OCI-LY7 (cell line): Measurements from ENCODE around the gene PSPN. TPM values are rescaled to one million over a fixed set of nuclear protein-coding genes. Genes with fewer than 3 reads are reported as not detected.
A peak's percentile ranks its signal among the peaks of the same experiment; 100 is the strongest.

Experiments
- BruUV-seq: library from RNA; stranded (reverse); fragments of 400-500 nt; replicated peaks from 2 replicates; lab custom pipeline; 2021; lab: Mats Ljungman, UMichigan
- CTCF ChIA-PET: fragments of 300-600 bp; sonication (Branson Sonifier 250); formaldehyde crosslinking; loops from one replicate; lab custom pipeline; 2022; ENCODE audit warnings: antibody characterized with exemption; ENCODE audit not compliant: unreplicated experiment; lab: Charles Lee
- POLR2A ChIA-PET: fragments of 300-600 bp; sonication (Branson Sonifier 250); formaldehyde crosslinking; loops from one replicate; lab custom pipeline; 2022; ENCODE audit warnings: antibody characterized with exemption; lab: Charles Lee
- DNase-seq: peaks from one replicate; pipeline ENCODE4 v3.0.0-alpha.2; 2015; ENCODE audit warnings: low spot score
- H2AFZ ChIP-seq: fragments of 200-600 bp; sonication (generic), shearing (Covaris generic); 2 replicates; pipeline ENCODE4 v1.6.1; 2014; ENCODE audit warnings: mild to moderate bottlenecking, antibody characterized with exemption, low read length, moderate library complexity
- H3K27ac ChIP-seq: fragments of 200-600 bp; sonication (generic); 2 replicates; pipeline ENCODE4 v1.5.1; 2014; ENCODE audit warnings: mixed run types, low read depth, mild to moderate bottlenecking, moderate library complexity, low read length, inconsistent platforms; ENCODE audit not compliant: poor library complexity, severe bottlenecking
- H3K36me3 ChIP-seq: fragments of 200-600 bp; sonication (generic); 2 replicates; pipeline ENCODE4 v1.6.1; 2014; ENCODE audit warnings: mild to moderate bottlenecking, antibody characterized with exemption, low read length, moderate library complexity, mixed read lengths; ENCODE audit not compliant: insufficient read depth
- H3K4me1 ChIP-seq: fragments of 200-600 bp; sonication (generic); 2 replicates; pipeline ENCODE4 v1.5.1; 2014; ENCODE audit warnings: mild to moderate bottlenecking, low read length; ENCODE audit not compliant: insufficient read depth, poor library complexity, severe bottlenecking
- H3K4me2 ChIP-seq: fragments of 200-600 bp; sonication (generic); 2 replicates; pipeline ENCODE4 v1.6.1; 2014; ENCODE audit warnings: mild to moderate bottlenecking, low read length
- H3K4me3 ChIP-seq: fragments of 200-600 bp; sonication (generic); 2 replicates; pipeline ENCODE4 v1.5.1; 2014; ENCODE audit warnings: mild to moderate bottlenecking, low read depth, low read length; ENCODE audit not compliant: poor library complexity, severe bottlenecking
- H3K79me2 ChIP-seq: fragments of 200-600 bp; sonication (generic); 2 replicates; pipeline ENCODE4 v1.6.1; 2016; ENCODE audit warnings: low read depth, mild to moderate bottlenecking, low read length, moderate library complexity, mixed read lengths; ENCODE audit not compliant: insufficient read depth
- H3K9me2 ChIP-seq: fragments of 200-600 bp; sonication (generic); 2 replicates; pipeline ENCODE4 v1.6.1; 2016; ENCODE audit warnings: mild to moderate bottlenecking, low read length, mixed read lengths; ENCODE audit not compliant: insufficient read depth
- H3K9me3 ChIP-seq: fragments of 200-600 bp; sonication (generic); 2 replicates; pipeline ENCODE4 v1.6.1; 2014; ENCODE audit warnings: mild to moderate bottlenecking, mixed run types, low read length, mixed read lengths
- H4K20me1 ChIP-seq: fragments of 200-600 bp; sonication (generic); 2 replicates; pipeline ENCODE4 v1.6.1; 2014; ENCODE audit warnings: mild to moderate bottlenecking, antibody characterized with exemption, low read length, moderate library complexity, mixed read lengths; ENCODE audit not compliant: insufficient read depth
- CTCF ChIP-seq: fragments of 200-600 bp; sonication (generic); conservative IDR thresholded peaks from 2 replicates; pipeline ENCODE4 v1.5.1; 2014; ENCODE audit warnings: mild to moderate bottlenecking, antibody characterized with exemption, low read length, moderate library complexity, mixed read lengths
- EZH2phosphoT487 ChIP-seq: fragments of 200-600 bp; sonication (generic); IDR thresholded peaks from 2 replicates; pipeline ENCODE4 v1.6.1; 2018; ENCODE audit warnings: low read depth, borderline replicate concordance, mild to moderate bottlenecking, mixed run types, antibody characterized with exemption, low read length, moderate library complexity, mixed read lengths
- intact Hi-C: fragments of 100-400 bp; cut with micrococcal nuclease; formaldehyde crosslinking; loops from one replicate; pipeline ENCODE4 v1.10.0; 2022; ENCODE audit not compliant: unreplicated experiment
- total RNA-seq, 2 experiments: library from RNA; depleted of rRNA in 1 of 2; stranded (reverse); fragments of >200 nt in 1 of 2; shearing (Covaris generic) in 1 of 2; gene quantifications; 2 replicates each; pipeline ENCODE4 v1.2.3, GENCODE V29; 2014 to 2022

PSPN gene
- total RNA-seq, 2 experiments from 2014 or later: 1.6 to 2.1 TPM

GRCh38 chr19:6374161-6374709 lies 1.5 kb downstream of the PSPN start:
- Histone ChIP-seq H3K36me3 (peaks cover 17% of the 10 kb centered on the region), H3K9me2 (no peaks in the 10 kb centered on the region), H3K4me3 (peak overlapping the region; percentile 68), H4K20me1 (no peaks in the 10 kb centered on the region), H3K4me1 (peaks cover 13% of the 10 kb centered on the region), H3K9me3 (no peaks in the 10 kb centered on the region), H3K4me2 (peak overlapping the region; percentile 84), H3K27ac (peak overlapping the region; percentile 50), H3K79me2 (no peaks in the 10 kb centered on the region), H2AFZ (peak overlapping the region; percentile 67; the same call in 1 of the 2 replicates)
- POLR2A ChIA-PET: interaction anchor here (0.5 kb wide), 1 partner anchor 13 kb away, joined by 3 read pairs; the partner anchor contains the start of gene CLPP
- no peak for DNase-seq
- CTCF ChIA-PET: no interaction called here
- no peak for TF ChIP-seq CTCF
- no peak for TF ChIP-seq EZH2phosphoT487
- TSS peak; percentile 60 for BruUV-seq
- intact Hi-C loops: no loop called here

- ChIA-PET CTCF (no interaction called here), POLR2A (interaction anchor here (0.5 kb wide), 1 partner anchor 147 kb away, joined by 4 read pairs; no protein-coding TSS in a partner anchor)
- peaks cover 13% of the 10 kb centered on the region for H3K4me1 ChIP-seq
- no peak for DNase-seq
- H4K20me1 ChIP-seq: no peaks in the 10 kb centered on the region
- H3K4me3 ChIP-seq: peak overlapping the region; percentile 68
- TF ChIP-seq EZH2phosphoT487 (no peak), CTCF (no peak)
- peaks cover 17% of the 10 kb centered on the region for H3K36me3 ChIP-seq
- intact Hi-C loops: loop anchor here (2.0 kb wide), 2 partner anchors 51 to 363 kb away; partner anchors contain the start of genes GPR108 and KHSRP
- peak overlapping the region; percentile 50 for H3K27ac ChIP-seq
- no peaks in the 10 kb centered on the region for H3K9me2 ChIP-seq
- H3K4me2 ChIP-seq: peak overlapping the region; percentile 84
- BruUV-seq: no TSS peak
- H3K9me3 ChIP-seq: no peaks in the 10 kb centered on the region
- no peaks in the 10 kb centered on the region for H3K79me2 ChIP-seq
- peak overlapping the region; percentile 67; the same call in 1 of the 2 replicates for H2AFZ ChIP-seq
These were observed 2.0 kb downstream of the PSPN start for GRCh38 chr19:6373813-6374108.
